Muscle of leg (tissue), 11 donors: ENCODE results near the gene HPCAL4. TPM values are rescaled to one million over a fixed set of nuclear protein-coding genes. Genes with fewer than 3 reads are reported as not detected.

Source experiments
- DNase-seq: peaks from one replicate; pipeline ENCODE4 v3.0.0; 2013
- H3K27ac ChIP-seq: one replicate; pipeline ENCODE4 v1.5.1; 2013; ENCODE audit warnings: mild to moderate bottlenecking, low read length, control low read depth
- H3K27me3 ChIP-seq: one replicate; pipeline ENCODE4 v1.6.1; 2013; ENCODE audit warnings: low read length; ENCODE audit not compliant: control insufficient read depth, insufficient read depth
- H3K36me3 ChIP-seq: one replicate; pipeline ENCODE4 v1.6.1; 2013; ENCODE audit warnings: low read length; ENCODE audit not compliant: control insufficient read depth, insufficient read depth
- H3K4me1 ChIP-seq: one replicate; pipeline ENCODE4 v1.6.1; 2013; ENCODE audit warnings: low read length; ENCODE audit not compliant: control insufficient read depth, insufficient read depth
- H3K4me3 ChIP-seq: one replicate; pipeline ENCODE4 v1.5.1; 2013; ENCODE audit warnings: low read length, control low read depth
- H3K9me3 ChIP-seq: replicated peaks from 2 replicates; pipeline ENCODE4 v1.6.1; 2013; ENCODE audit warnings: low read depth, low read length; ENCODE audit not compliant: control insufficient read depth
- WGBS: methylation state at CpG from one replicate; pipeline ENCODE4 v1.1.5; 2013; ENCODE audit warnings: missing lambda C conversion rate; ENCODE audit not compliant: insufficient coverage; 5-methylcytosine and 5-hydroxymethylcytosine counted together
- polyA plus RNA-seq, 8 donors: library from polyadenylated mRNA; unstranded; fragments of 120-200 nt; gene quantifications; one replicate each; pipeline versions ENCODE4 v1.2.1 to v1.2.3, GENCODE V29; 2013; ENCODE audit warnings: inconsistent platforms in 1 of 8, low replicate concordance in 1 of 8; ENCODE audit not compliant: insufficient read length in 8 of 8, insufficient read depth in 1 of 8
- total RNA-seq: library from RNA; stranded (reverse); fragments of 120-200 nt; gene quantifications from one replicate; pipeline ENCODE4 v1.2.4, GENCODE V29; 2013

The HPCAL4 gene
- total and polyA plus RNA-seq, 9 donors = 0.51 to 1.8 (median 1.1) TPM

DNA sequence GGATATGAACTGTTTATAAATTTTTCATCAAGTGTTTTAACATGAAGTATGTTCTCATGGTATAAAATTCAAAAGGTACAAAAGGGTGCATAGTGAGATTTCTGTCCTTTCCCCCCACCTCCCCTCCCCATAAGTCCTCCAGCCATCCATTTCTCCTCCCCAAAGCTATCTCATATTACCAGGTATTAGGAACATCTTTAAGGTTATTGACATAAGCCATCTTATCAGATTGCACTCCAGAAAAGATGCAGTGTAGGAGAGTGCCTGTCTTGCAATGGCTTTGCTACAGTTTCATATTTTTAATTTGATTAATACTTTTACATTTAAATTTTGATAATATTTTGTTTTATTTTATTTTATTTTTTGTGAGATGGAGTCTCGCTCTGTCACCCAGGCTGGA lies 13.5 kb upstream of the HPCAL4 start:
- Histone ChIP-seq H3K4me1 (peaks cover 5% of the 10 kb centered on the region), H3K36me3 (no peaks in the 10 kb centered on the region), H3K27ac (no peak overlapping the region), H3K27me3 (peaks cover 7% of the 10 kb centered on the region), H3K9me3 (no peaks in the 10 kb centered on the region), H3K4me3 (no peak overlapping the region)
- no peak for DNase-seq
- no CpG with 5 or more reads among the region's 1 CpG for WGBS

DNA sequence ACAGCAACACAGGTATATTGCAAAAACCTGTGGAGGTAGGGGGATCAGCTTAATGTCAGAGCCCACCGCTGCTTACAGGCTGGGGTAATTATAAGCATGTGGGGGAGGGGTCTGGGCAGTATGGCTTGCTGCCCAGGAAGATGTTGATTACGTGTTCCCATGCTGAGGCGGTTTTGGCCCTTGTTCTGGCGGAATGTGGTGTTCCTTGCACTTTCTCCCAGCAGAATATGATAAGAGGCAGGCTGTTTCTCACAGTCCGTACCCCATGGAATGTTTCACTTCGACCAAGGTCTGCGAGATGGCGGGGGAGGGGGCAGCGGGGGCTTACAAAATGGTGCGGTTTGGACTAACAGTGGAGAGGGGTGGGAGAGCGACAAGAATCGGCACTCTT lies 9.8 kb upstream of the HPCAL4 start:
- Histone ChIP-seq H3K9me3 (no peaks in the 10 kb centered on the region), H3K27ac (no peak overlapping the region), H3K36me3 (no peaks in the 10 kb centered on the region), H3K4me1 (peaks cover 5% of the 10 kb centered on the region), H3K27me3 (peaks cover 19% of the 10 kb centered on the region), H3K4me3 (no peak overlapping the region)
- no peak for DNase-seq
- WGBS = 7% methylated on average over 10 of the region's 12 CpGs

DNA sequence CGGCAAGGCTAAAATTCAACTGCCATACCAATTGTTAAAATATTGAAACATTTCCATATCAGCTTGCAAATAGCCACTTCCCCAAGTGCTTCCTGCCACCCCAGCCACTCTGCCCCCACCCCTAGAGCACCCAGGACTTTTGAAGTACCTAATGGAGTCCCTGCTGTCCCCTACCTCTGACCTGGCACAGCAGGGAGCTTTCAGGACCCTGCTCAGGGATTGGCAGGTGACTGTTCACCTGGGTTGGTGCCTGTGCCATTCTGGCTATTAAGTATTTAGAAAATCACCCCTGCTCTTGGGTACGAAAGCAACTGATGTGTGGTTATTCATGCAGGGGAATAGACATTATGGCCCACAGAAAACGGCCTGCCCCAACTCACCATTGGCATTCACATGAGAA lies 9.1 kb upstream of the HPCAL4 start:
- Histone ChIP-seq H3K27ac (no peak overlapping the region), H3K4me1 (peaks cover 5% of the 10 kb centered on the region), H3K27me3 (peaks cover 22% of the 10 kb centered on the region), H3K4me3 (no peak overlapping the region), H3K36me3 (no peaks in the 10 kb centered on the region), H3K9me3 (no peaks in the 10 kb centered on the region)
- DNase-seq = no peak
- no CpG with 5 or more reads among the region's 3 CpGs for WGBS

DNA sequence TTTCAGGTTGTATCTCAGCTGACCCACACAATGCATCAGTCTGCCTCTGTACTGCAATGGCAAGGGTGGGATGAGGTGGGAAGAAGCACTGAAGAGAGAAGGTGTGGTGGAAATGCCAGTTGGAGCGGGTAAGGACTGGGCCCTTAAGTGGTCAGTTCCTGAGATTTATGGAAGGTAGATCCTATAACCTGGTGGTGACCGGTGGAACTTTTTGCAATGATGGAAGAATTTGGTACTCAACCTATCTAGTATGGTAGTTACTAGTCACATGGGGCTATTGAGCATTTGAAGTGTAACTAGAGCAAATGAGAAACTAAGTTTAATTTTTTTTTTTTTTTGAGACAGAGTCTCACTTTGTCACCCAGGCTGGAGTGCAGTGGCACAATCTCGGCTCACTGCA lies 8.2 kb upstream of the HPCAL4 start:
- no peak overlapping the region for H3K27ac ChIP-seq
- peaks cover 12% of the 10 kb centered on the region for H3K4me1 ChIP-seq
- no peak overlapping the region for H3K4me3 ChIP-seq
- WGBS = 92% methylated on average over 2 of the region's 3 CpGs
- no peaks in the 10 kb centered on the region for H3K36me3 ChIP-seq
- no peaks in the 10 kb centered on the region for H3K9me3 ChIP-seq
- DNase-seq = no peak
- peaks cover 27% of the 10 kb centered on the region for H3K27me3 ChIP-seq

DNA sequence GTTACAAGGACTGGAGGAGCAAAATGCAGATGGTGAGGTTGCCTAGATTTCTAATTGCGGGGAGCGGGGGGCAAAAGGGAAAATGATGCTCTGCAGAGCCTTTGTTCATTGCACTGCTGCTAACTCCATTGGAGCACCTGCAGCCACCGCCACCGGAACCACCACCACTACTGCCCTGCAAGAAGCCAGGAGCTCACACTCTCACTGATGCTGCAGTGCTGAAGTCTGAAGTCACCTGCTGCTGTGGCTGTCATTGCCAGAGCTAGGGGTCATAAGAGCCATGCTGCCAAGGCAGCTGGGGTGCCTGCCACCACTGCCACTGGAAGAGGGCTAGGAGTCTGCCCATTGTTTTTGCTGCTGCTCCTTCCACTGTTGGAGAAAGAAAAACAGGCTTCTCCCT lies 7.3 kb upstream of the HPCAL4 start:
- DNase-seq = no peak
- no peak overlapping the region for H3K27ac ChIP-seq
- 61% methylated on average over 4 of the region's 4 CpGs for WGBS
- peaks cover 31% of the 10 kb centered on the region for H3K27me3 ChIP-seq
- H3K4me1 ChIP-seq = peaks cover 18% of the 10 kb centered on the region
- no peak overlapping the region for H3K4me3 ChIP-seq
- H3K9me3 ChIP-seq = no peaks in the 10 kb centered on the region
- no peaks in the 10 kb centered on the region for H3K36me3 ChIP-seq

DNA sequence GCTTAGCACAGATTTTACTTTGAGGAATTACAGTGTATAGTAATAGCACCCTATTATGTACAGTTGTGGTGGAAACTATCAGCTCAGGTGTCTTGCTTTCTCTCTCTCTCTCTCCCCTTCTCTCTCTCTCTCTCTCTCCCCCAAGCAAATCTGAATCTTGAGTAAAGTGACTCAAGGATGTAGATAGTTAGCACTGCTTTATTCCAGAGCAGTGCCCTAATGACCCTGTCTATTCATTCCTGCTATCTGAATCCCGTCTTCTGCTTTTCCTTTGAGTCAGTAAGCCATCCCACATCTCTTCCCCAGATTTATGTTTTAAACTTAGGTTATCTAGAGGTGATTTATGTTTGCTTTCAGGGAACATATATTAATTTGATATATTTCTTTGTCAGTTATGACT lies 5.2 kb upstream of the HPCAL4 start:
- Histone ChIP-seq H3K27ac (no peak overlapping the region), H3K36me3 (no peaks in the 10 kb centered on the region)
- no CpG with 5 or more reads among the region's 1 CpG for WGBS

DNA sequence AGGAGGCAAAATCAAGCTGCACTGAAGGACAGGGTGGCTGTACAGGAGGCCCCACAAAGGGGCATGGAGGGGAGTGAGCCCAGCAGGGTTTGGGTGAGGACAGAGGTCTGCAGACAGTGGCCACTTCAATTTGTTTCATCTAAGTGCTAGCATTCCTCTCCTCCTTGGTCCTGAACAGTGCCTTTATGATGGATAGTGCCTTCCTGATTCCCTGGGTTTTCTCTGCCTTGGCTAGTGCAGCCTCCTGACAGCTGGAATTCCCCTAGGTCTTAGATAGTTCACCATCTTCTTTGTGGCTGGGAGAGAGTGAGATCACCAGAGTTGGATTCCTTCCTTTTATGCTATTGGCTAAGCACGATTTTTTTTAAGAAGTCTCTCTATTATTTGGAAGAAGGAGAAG lies 3.8 kb upstream of the HPCAL4 start:
- Histone ChIP-seq H3K4me1 (peaks cover 37% of the 10 kb centered on the region), H3K27ac (peak overlapping the region; percentile 65)
- WGBS = no CpG with 5 or more reads among the region's 1 CpG

More for the DNA sequence above, 5.2 kb upstream of the HPCAL4 start:
- H3K9me3 ChIP-seq = no peaks in the 10 kb centered on the region
- H3K27me3 ChIP-seq = peaks cover 52% of the 10 kb centered on the region
- no peak overlapping the region for H3K4me3 ChIP-seq
- peaks cover 29% of the 10 kb centered on the region for H3K4me1 ChIP-seq
- DNase-seq = no peak

DNA sequence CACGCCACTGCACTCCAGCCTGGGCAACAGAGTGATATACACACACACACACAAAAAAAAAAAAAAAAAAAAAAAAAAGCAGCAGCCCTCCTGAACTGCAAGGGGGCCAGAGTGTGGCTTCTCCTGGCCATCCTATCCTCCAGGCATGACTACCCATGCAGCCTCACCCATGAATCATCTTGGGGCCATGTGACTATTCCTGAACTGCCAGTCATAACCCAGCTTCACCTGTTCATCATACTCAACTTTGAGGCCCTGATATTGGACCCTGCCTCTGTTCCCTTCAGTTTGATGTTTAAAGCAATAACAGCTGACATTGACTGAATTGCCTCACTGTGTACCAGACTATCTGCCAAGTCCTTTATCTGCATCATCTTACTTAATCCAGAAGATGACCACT lies 2.8 kb upstream of the HPCAL4 start:
- Histone ChIP-seq H3K27me3 (peaks cover 72% of the 10 kb centered on the region), H3K4me1 (peaks cover 37% of the 10 kb centered on the region), H3K9me3 (no peaks in the 10 kb centered on the region), H3K36me3 (no peaks in the 10 kb centered on the region), H3K27ac (peak overlapping the region; percentile 65), H3K4me3 (no peak overlapping the region)
- peak; percentile 64 for DNase-seq
- WGBS = no CpG with 5 or more reads among the region's 1 CpG

More for the DNA sequence above, 3.8 kb upstream of the HPCAL4 start:
- no peak for DNase-seq
- no peaks in the 10 kb centered on the region for H3K36me3 ChIP-seq
- H3K27me3 ChIP-seq = peaks cover 62% of the 10 kb centered on the region
- no peaks in the 10 kb centered on the region for H3K9me3 ChIP-seq
- H3K4me3 ChIP-seq = no peak overlapping the region

DNA sequence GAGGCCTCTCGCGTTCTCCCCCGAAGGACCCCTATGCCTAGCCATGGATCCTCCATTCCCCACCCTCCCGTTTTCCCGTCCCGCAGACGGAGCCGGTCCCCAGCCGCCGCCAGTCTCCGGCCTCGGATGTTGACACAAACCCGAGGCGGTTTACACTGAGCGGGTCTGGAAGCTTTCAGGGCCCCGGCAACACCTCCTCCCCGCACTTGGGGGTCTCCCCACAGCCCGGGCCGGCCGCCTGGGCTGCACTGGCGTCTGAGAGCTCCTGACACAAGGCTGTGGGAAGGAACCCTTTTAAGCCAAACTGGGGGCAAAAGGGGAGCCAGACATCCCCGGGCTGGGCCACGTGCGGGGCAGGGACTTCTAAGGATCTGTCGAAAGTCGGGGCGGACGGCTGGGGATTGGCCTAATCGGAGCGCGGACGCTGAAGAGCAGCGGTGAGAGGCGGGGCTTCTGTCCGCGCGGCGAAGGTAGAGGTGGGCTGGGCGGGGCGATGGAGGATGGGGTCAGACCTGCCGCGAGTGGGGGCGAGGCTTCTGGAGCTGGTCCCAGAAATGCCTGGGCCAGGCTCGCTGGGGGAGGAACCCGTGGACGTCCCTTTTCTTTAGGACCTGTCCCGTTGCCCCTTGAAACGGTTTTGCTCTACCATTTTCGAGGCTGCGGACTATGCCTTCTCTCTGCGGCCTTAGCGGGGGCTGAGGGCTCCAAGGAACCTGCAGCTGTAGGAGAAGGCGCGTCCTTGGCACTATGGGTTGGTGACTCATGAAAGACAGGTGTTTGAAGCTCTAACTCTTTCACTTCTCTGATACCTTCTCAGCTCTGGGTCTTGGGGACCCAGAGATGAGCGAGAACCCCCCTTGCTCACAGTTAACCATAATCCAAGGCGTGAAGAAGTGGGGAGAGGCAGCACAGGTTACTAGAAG lies 1.2 kb upstream of the HPCAL4 start:
- Histone ChIP-seq H3K36me3 (no peaks in the 10 kb centered on the region), H3K4me3 (peak overlapping the region; percentile 16), H3K27ac (peak overlapping the region; percentile 42), H3K27me3 (peaks cover 77% of the 10 kb centered on the region), H3K9me3 (no peaks in the 10 kb centered on the region), H3K4me1 (peaks cover 37% of the 10 kb centered on the region)
- no peak for DNase-seq
- WGBS = 2% methylated on average over 46 of the region's 56 CpGs

DNA sequence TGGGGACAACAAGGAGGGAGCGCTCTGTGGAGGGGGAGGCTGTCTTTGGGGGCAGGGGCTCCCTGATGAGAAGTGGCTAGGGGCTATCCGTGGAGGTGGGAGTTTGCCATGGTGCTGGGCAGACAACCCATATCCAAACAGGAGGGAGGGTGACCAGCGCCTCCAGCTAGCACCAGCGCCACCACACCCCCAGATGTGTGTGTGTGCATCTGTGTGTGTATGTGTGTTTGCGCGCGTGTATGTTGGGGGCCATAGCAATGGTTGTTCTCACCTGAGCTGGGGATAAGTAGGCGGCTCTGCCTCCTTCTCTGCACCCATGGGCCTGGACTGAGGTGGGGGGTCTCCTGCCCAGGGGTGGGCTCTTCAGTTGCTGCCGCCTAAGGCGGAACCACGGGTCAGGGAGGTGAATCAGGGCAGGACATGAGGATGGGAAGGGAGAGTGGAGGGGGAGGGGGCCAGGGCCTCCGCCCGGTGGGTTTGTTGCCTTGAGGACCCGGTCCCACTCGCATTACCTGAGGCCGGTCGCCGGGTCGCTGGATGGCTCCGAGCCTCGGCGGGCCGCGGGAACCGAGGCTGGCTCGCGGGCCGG lies 345 bp downstream of the HPCAL4 start:
- Histone ChIP-seq H3K9me3 (no peaks in the 10 kb centered on the region), H3K36me3 (no peaks in the 10 kb centered on the region), H3K4me3 (no peak overlapping the region), H3K27me3 (peaks cover 85% of the 10 kb centered on the region), H3K27ac (no peak overlapping the region), H3K4me1 (peaks cover 37% of the 10 kb centered on the region)
- no peak for DNase-seq
- 9% methylated on average over 25 of the region's 28 CpGs for WGBS
